ENCODE data around the gene KDM2A. TPM values are rescaled to one million over a fixed set of nuclear protein-coding genes. Genes with fewer than 3 reads are reported as not detected.
A peak's percentile ranks its signal among the peaks of the same experiment; 100 is the strongest.

Gene KDM2A
- total RNA-seq, 4 donors from 2014 or later, result 33.4 to 84.7 (median 64.8) TPM

DNA sequence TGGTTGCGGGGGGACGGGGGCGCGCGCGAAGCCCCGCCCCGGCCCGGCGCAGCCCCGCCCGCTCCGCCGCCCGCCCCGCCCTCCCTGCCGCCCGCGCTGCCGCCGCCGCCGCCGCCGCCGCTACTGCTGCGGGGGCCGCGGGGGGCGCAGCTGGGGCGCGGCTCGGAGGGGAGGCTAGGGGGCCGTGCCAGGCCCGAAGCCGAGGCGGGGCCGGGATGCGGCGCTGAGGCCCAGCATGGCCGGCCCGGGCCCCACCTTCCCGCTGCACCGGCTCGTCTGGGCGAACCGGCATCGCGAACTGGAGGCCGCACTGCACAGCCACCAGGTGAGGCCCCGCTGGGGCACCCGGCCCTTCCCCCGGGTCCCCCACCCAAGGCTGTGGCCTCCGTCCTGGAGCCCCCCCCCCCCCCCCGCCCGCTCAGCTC, 170.2 kb downstream of the KDM2A start, which contains the start of gene ANKRD13D:
ANKRD13D (plus strand) TSS at position 78 of the 425 bp plus-strand sequence; CDS start at position 236, 158 bp downstream.
- peak within 1 kb of the TSS; percentile 48 to 80 (median 73) for H3K4me3 ChIP-seq
- H3K9me3 ChIP-seq, result no peaks in the 10 kb centered on the region
- peaks cover 47 to 82% (median 62%) of the 10 kb centered on the region in 3 donors for H3K4me1 ChIP-seq
- intact Hi-C loops (cut with DNase I), result no loop called here
- no peaks in the 10 kb centered on the region for H3K27me3 ChIP-seq
- peaks cover 23 to 64% (median 31%) of the 10 kb centered on the region in 3 donors for H3K36me3 ChIP-seq
- no CpG with 5 or more reads among the region's 56 CpGs for WGBS, 2 donors
- TF ChIP-seq POLR2A (IDR thresholded peaks at IDR 0.05), result no peak
- TF ChIP-seq, protein P1, sequence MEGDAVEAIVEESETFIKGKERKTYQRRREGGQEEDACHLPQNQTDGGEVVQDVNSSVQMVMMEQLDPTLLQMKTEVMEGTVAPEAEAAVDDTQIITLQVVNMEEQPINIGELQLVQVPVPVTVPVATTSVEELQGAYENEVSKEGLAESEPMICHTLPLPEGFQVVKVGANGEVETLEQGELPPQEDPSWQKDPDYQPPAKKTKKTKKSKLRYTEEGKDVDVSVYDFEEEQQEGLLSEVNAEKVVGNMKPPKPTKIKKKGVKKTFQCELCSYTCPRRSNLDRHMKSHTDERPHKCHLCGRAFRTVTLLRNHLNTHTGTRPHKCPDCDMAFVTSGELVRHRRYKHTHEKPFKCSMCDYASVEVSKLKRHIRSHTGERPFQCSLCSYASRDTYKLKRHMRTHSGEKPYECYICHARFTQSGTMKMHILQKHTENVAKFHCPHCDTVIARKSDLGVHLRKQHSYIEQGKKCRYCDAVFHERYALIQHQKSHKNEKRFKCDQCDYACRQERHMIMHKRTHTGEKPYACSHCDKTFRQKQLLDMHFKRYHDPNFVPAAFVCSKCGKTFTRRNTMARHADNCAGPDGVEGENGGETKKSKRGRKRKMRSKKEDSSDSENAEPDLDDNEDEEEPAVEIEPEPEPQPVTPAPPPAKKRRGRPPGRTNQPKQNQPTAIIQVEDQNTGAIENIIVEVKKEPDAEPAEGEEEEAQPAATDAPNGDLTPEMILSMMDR (IDR thresholded peaks at IDR 0.05), result no peak
- H3K27ac ChIP-seq, result peak within 1 kb of the TSS; percentile 88 to 98 (median 95)
- DNase-seq, result no peak

DNA sequence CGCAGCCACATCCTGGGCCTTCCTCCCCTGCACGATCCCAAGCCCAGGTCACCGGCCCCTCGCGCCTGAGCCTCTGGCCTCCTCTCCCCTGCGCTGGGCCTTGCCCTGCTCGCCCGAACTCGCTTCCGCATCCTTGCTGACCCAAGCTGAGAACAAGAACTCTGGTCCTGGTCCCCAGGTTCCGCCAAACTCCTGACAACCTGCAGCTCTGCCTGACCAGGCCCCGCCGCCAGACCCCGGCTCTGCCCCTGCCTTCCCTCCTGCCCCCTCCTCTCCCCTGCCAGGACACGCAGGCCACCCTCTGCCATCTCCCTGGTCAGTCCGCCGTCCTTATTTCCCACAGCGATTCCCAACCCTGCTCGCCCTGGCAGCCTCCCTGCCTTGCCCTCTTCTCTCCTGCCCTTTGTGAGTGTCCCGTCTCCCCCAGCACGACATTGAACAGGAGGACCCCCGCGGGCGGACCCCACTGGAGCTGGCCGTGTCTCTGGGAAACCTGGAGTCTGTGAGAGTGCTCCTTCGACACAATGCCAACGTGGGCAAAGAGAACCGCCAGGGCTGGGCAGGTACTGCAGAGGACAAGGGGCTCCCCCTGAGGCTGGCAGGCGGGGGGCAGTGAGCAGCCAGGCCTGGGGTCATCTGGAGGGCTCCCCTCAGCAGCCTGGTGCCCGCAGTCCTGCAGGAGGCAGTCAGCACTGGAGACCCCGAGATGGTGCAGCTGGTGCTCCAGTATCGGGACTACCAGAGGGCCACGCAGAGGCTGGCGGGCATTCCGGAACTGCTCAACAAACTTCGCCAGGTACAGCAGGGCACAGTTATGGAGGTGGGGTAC, 170.8 kb downstream of the KDM2A start:
- DNase-seq, result no peak
- H3K4me3 ChIP-seq, result peak overlapping the region; percentile 48 to 80 (median 73)
- no peak for TF ChIP-seq POLR2A (IDR thresholded peaks at IDR 0.05)
- TF ChIP-seq, protein P1 (IDR thresholded peaks at IDR 0.05), result no peak
- no peaks in the 10 kb centered on the region for H3K9me3 ChIP-seq
- no peaks in the 10 kb centered on the region for H3K27me3 ChIP-seq
- intact Hi-C loops (cut with DNase I), result no loop called here
- 18 to 33% methylated on average over 11 to 13 of the region's 36 CpGs for WGBS, 2 donors
- H3K4me1 ChIP-seq, result peaks cover 47 to 80% (median 62%) of the 10 kb centered on the region in 3 donors
- peaks cover 17 to 64% (median 25%) of the 10 kb centered on the region in 3 donors for H3K36me3 ChIP-seq
- peak overlapping the region; percentile 88 to 98 (median 94) for H3K27ac ChIP-seq

DNA sequence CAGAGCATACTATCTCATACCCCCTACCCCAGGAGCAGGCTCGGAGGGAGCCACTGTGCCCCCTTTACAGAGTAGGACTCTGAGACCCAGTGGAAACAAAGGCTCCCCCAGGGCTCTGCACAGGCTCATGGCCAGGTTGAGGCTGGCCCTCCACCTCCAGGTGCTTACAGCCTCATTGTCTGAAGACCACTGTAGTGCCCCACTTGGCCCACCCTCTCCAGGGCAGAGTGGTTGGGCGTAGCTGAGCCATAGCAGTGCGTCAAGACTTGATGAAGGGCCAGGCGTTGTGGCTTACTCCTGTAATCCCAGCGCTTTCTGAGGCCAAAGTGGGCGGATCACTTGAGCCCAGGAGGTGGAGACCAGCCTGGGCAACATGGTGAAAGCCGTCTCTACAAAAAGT, 171.7 kb downstream of the KDM2A start:
- Histone ChIP-seq H3K36me3 (peaks cover 13 to 64% (median 21%) of the 10 kb centered on the region in 3 donors), H3K27ac (peak overlapping the region; percentile 88 to 98 (median 94)), H3K9me3 (peaks cover 0 to 9% (median 6%) of the 10 kb centered on the region in 3 donors), H3K4me3 (peak overlapping the region in 3 of 4 donors; percentile 73 to 80 (median 73)), H3K4me1 (peaks cover 47 to 78% (median 62%) of the 10 kb centered on the region in 3 donors), H3K27me3 (no peaks in the 10 kb centered on the region)
- intact Hi-C loops (cut with DNase I), result no loop called here
- DNase-seq, result no peak
- TF ChIP-seq POLR2A (IDR thresholded peaks at IDR 0.05), result no peak
- TF ChIP-seq, protein P1 (IDR thresholded peaks at IDR 0.05), result no peak
- 60 to 71% methylated on average over 1 of the region's 7 CpGs for WGBS, 2 donors

DNA sequence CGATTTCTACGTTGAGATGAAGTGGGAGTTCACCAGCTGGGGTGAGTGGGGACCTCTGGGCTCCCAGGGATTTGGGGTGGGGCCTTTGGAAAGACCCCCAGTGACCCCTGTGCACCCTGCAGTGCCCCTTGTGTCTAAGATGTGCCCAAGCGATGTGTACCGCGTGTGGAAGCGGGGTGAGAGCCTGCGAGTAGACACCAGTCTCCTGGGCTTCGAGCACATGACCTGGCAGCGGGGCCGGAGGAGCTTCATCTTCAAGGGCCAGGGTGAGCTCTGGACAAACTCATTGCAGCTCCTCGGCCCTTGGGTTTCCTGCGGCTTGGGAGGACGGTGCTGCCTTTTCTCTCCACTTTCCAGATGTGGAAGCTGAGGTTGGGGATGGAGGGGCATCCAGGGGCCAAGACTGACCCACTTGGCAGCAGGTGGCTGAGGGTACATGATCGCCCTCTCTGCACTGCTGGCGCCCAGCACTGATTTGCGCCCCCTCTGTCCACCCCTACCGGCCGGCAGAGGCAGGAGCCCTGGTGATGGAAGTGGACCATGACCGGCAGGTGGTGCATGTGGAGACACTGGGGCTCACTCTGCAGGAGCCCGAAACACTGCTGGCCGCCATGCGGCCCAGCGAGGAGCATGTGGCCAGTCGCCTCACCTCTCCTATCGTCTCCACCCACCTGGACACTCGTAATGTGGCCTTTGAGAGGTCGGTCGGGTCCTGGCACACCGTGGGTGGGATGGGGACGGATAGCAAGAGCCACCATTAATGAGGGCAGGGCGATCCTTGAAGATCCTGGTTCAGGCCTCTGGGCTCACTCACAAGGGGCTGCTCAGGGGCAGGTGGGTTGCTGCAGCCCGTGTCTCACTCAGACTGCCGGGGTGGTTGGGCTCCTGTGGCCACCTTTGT, 172.7 kb downstream of the KDM2A start:
- no peak for DNase-seq

More for the DNA sequence above, 172.7 kb downstream of the KDM2A start:
- TF ChIP-seq POLR2A (IDR thresholded peaks at IDR 0.05), result no peak
- TF ChIP-seq, protein P1 (IDR thresholded peaks at IDR 0.05), result no peak
- intact Hi-C loops (cut with DNase I), result no loop called here
- H3K9me3 ChIP-seq, result peaks cover 0 to 12% (median 9%) of the 10 kb centered on the region in 3 donors
- H3K4me1 ChIP-seq, result peaks cover 47 to 69% (median 55%) of the 10 kb centered on the region in 3 donors
- 88 to 91% methylated on average over 9 to 21 of the region's 33 CpGs for WGBS, 2 donors
- H3K27ac ChIP-seq, result peak overlapping the region; percentile 44 to 96 (median 90)
- H3K36me3 ChIP-seq, result peaks cover 5 to 64% (median 20%) of the 10 kb centered on the region in 3 donors
- no peak overlapping the region for H3K4me3 ChIP-seq
- H3K27me3 ChIP-seq, result no peaks in the 10 kb centered on the region
